Lower leg skin (tissue), 3 donors: Measurements from ENCODE around the gene RNF138.

Source experiments
- POLR2A ChIP-seq, 2 donors: fragments of 450-650 bp; IDR thresholded peaks; one replicate each; pipeline ENCODE4 v1.6.1; 2016 to 2017; ENCODE audit warnings: antibody characterized with exemption in 2 of 2, mild to moderate bottlenecking in 1 of 2, moderate library complexity in 1 of 2
- TF ChIP-seq, protein P1 (sequence below), 3 donors: fragments of 450-650 bp; IDR thresholded peaks; one replicate each; pipeline ENCODE4 v1.5.1; 2016; ENCODE audit warnings: antibody characterized with exemption in 3 of 3, mild to moderate bottlenecking in 3 of 3, moderate library complexity in 2 of 3

DNA sequence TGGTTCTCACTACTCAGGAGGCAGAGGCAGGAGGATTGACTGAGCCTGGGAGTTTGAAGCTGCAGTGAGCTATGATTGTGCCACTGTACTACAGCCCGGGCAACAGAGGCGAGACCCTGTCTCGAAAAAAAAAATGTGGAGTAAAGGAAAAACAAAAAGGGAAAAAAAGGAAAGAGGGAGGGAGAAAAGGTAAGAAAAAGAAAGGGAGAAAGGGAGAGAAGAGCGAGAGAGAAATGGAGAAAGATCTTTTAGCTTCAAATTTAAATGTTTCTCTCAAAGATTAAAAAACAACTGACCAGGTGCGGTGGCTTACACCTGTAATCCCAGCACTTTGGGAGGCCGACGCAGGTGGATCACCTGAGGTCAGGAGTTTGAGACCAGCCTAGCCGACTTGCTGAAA lies 7.9 kb upstream of the RNF138 start:
- TF ChIP-seq, protein P1, sequence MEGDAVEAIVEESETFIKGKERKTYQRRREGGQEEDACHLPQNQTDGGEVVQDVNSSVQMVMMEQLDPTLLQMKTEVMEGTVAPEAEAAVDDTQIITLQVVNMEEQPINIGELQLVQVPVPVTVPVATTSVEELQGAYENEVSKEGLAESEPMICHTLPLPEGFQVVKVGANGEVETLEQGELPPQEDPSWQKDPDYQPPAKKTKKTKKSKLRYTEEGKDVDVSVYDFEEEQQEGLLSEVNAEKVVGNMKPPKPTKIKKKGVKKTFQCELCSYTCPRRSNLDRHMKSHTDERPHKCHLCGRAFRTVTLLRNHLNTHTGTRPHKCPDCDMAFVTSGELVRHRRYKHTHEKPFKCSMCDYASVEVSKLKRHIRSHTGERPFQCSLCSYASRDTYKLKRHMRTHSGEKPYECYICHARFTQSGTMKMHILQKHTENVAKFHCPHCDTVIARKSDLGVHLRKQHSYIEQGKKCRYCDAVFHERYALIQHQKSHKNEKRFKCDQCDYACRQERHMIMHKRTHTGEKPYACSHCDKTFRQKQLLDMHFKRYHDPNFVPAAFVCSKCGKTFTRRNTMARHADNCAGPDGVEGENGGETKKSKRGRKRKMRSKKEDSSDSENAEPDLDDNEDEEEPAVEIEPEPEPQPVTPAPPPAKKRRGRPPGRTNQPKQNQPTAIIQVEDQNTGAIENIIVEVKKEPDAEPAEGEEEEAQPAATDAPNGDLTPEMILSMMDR (IDR thresholded peaks at IDR 0.05), result no peak
- no peak for TF ChIP-seq POLR2A (IDR thresholded peaks at IDR 0.05)
